Thoracic aorta (tissue), 2 donors: Measurements from ENCODE around the gene WDPCP. TPM values are rescaled to one million over a fixed set of nuclear protein-coding genes. Genes with fewer than 3 reads are reported as not detected.

Source experiments
- ATAC-seq: fragments of 150-250 bp; one replicate; pipeline ENCODE4 v1.8.0; 2017; ENCODE audit warnings: low read depth; ENCODE audit not compliant: insufficient number of reproducible peaks, low FRiP score
- DNase-seq: peaks from one replicate; pipeline ENCODE4 v3.0.0-alpha.2; 2020; ENCODE audit warnings: low spot score
- H3K27ac ChIP-seq, 2 donors: fragments of 200-600 bp; sonication (generic); 1 replicate in 1 of 2; 2 replicates in 1 of 2; pipeline ENCODE4 v1.5.1; 2016; ENCODE audit warnings: mild to moderate bottlenecking in 2 of 2, moderate library complexity in 2 of 2
- H3K27me3 ChIP-seq: fragments of 200-600 bp; sonication (generic); replicated peaks from 2 replicates; pipeline ENCODE4 v1.6.0; 2016; ENCODE audit warnings: mild to moderate bottlenecking; ENCODE audit not compliant: insufficient read depth
- H3K36me3 ChIP-seq: fragments of 200-600 bp; sonication (generic); one replicate; pipeline ENCODE4 v1.5.1; 2016
- H3K4me1 ChIP-seq, 2 donors: fragments of 200-600 bp; sonication (generic); 1 replicate in 1 of 2; 2 replicates in 1 of 2; pipeline versions ENCODE4 v1.5.1 to v1.6.0; 2016; ENCODE audit warnings: low read depth in 2 of 2, mild to moderate bottlenecking in 1 of 2; ENCODE audit not compliant: control insufficient read depth in 1 of 2
- H3K4me3 ChIP-seq: fragments of 200-600 bp; sonication (generic); 2 replicates; pipeline ENCODE4 v1.5.1; 2016; ENCODE audit warnings: mild to moderate bottlenecking
- H3K9me3 ChIP-seq: fragments of 200-600 bp; sonication (generic); 2 replicates; pipeline ENCODE4 v1.5.1; 2016
- CTCF ChIP-seq: fragments of 200-600 bp; sonication (generic); IDR thresholded peaks from one replicate; pipeline ENCODE4 v1.5.1; 2019; ENCODE audit warnings: antibody characterized with exemption
- total RNA-seq, 2 donors: library from RNA; depleted of rRNA; stranded (reverse); fragments of >200 nt; gene quantifications; one replicate each; pipeline versions ENCODE4 v1.1.0 to v1.2.3, GENCODE V29; 2016

Gene WDPCP
- total RNA-seq, 2 donors from 2014 or later: 13.7 to 16.2 TPM

DNA sequence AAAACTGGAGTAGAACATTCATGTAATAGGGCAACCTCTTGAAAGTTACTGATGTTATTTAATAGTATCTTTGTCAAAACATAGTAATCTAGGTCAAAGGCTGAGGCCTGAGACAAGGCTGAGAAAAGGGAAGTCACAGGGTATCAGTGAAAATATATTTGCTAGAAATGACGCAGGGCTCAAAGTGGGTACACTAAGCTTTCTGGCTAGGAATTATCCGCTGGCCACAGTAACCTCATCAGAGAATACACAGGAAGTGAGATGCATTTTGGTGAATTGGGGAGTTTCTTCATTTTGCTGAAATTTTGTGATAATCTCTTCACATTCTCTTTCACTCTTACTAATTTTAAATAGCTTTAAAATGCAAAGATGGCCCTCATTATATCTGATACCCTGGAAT lies 330.8 kb downstream of the WDPCP start:
- ATAC-seq: no peak
- no peaks in the 10 kb centered on the region for H3K27me3 ChIP-seq

DNA sequence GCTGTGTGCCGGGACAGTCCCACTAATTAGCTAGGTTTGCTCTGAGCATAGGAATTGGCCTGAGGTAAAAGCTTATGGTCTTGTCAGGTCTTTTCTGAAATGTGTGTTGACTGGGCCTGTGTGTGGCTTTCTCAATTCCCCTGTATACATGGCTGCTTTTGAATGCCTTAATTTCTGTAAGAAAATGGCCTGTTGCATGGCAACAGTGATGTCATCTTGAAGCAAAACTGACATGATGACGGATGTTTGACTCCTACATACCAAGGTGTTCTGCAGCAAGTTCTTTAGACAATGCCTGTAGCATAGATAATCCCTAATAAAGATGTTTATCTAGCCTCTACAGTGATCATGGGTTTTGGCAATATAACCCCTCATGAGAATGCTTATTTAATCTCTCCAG lies 339.1 kb downstream of the WDPCP start:
- Histone ChIP-seq H3K27ac (no peak overlapping the region), H3K4me1 (no peaks in the 10 kb centered on the region), H3K4me3 (no peak overlapping the region), H3K27me3 (no peaks in the 10 kb centered on the region), H3K36me3 (no peaks in the 10 kb centered on the region), H3K9me3 (no peaks in the 10 kb centered on the region)
- no peak for TF ChIP-seq CTCF
- no peak for ATAC-seq
- DNase-seq: no peak

More for the DNA sequence above, 330.8 kb downstream of the WDPCP start:
- DNase-seq: no peak
- no peak for TF ChIP-seq CTCF
- no peak overlapping the region for H3K4me3 ChIP-seq
- no peaks in the 10 kb centered on the region for H3K36me3 ChIP-seq
- no peak overlapping the region for H3K27ac ChIP-seq
- H3K9me3 ChIP-seq: no peaks in the 10 kb centered on the region
- no peaks in the 10 kb centered on the region for H3K4me1 ChIP-seq

DNA sequence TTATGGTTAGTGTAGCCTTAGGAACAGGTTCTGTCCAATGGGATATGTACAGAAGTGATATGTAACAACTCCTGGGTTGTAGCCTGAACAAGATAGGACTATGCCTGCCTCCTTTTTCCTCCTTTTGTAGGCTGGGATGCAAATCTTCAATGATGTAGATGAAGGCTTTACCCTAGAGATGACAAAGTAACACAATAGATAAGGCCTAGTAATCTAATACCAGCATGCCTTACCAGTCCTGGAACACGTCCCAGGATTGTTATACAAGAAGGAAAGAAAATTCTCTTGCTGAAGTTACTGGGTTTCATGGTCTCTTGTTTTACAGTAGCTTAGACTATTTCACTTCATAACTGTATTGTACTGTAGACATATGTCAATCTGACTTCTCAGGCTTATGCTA lies 345.5 kb downstream of the WDPCP start:
- no peak for DNase-seq
- H3K9me3 ChIP-seq: no peaks in the 10 kb centered on the region
- no peak for ATAC-seq
- no peaks in the 10 kb centered on the region for H3K36me3 ChIP-seq
- no peaks in the 10 kb centered on the region for H3K4me1 ChIP-seq
- no peak for TF ChIP-seq CTCF
- H3K27ac ChIP-seq: no peak overlapping the region
- H3K4me3 ChIP-seq: no peak overlapping the region
- H3K27me3 ChIP-seq: no peaks in the 10 kb centered on the region

DNA sequence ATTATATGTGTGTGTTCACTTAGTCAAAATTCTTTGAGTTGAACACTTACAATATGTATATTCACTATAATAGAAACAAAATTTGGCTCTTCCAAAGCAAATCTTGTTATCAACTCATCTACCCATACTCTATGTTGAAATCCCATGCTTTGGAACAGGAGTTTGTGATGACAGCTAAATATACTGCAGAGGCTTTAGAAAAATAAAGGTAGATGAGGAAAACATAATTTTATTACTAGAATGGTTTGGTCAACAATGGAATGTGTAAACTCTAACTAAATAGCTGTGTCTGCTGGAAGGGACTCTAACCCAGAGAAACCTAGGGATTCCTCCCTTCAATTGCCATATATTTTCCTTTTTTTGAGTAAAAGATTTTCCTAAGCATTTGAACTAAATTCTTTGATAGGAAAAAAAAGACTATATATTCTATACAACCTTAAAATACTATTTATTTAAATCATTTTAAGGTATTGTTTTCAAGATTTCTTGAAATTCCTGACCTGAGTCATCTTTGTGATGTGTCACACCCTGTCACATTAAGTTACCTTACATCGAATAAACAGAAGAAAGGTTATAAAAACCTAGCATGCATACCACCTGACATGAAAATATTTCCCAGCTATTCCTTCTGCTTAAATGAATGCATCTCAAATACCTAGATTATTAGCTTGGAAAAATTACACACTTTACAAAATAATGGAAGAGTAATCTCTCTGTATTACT lies 362.2 kb downstream of the WDPCP start:
- H3K9me3 ChIP-seq: no peaks in the 10 kb centered on the region
- H3K27ac ChIP-seq: no peak overlapping the region
- DNase-seq: no peak
- H3K4me1 ChIP-seq: no peaks in the 10 kb centered on the region
- H3K27me3 ChIP-seq: no peaks in the 10 kb centered on the region
- no peak for TF ChIP-seq CTCF
- no peaks in the 10 kb centered on the region for H3K36me3 ChIP-seq
- ATAC-seq: no peak
- H3K4me3 ChIP-seq: no peak overlapping the region

GRCh38 chr2:63218800-63219526 lies 369.3 kb downstream of the WDPCP start:
- ATAC-seq: no peak
- no peak for DNase-seq
- Histone ChIP-seq H3K9me3 (no peaks in the 10 kb centered on the region), H3K4me1 (no peaks in the 10 kb centered on the region), H3K27ac (no peak overlapping the region), H3K36me3 (no peaks in the 10 kb centered on the region), H3K27me3 (no peaks in the 10 kb centered on the region), H3K4me3 (no peak overlapping the region)
- no peak for TF ChIP-seq CTCF
